Effector memory CD4-positive, alpha-beta T cell (primary cell): ENCODE data around the gene RAB33A.

Source experiments
- DNase-seq, 3 donors: peaks; one replicate each; pipeline ENCODE4 v3.0.0-alpha.2; 2020
- H3K27ac ChIP-seq: 2 replicates; pipeline ENCODE4 v1.7.0; 2013; ENCODE audit warnings: mild to moderate bottlenecking, low read length, moderate library complexity; ENCODE audit not compliant: insufficient read depth, poor library complexity, severe bottlenecking
- H3K27me3 ChIP-seq: replicated peaks from 2 replicates; pipeline ENCODE4 v1.7.0; 2013; ENCODE audit warnings: mild to moderate bottlenecking, low read length; ENCODE audit not compliant: insufficient read depth, control insufficient read depth, poor library complexity, severe bottlenecking
- H3K36me3 ChIP-seq: 2 replicates; pipeline ENCODE4 v1.7.0; 2013; ENCODE audit warnings: mild to moderate bottlenecking, low read length, moderate library complexity; ENCODE audit not compliant: control insufficient read depth, insufficient read depth
- H3K4me1 ChIP-seq: 2 replicates; pipeline ENCODE4 v1.7.0; 2013; ENCODE audit warnings: low read length, mild to moderate bottlenecking; ENCODE audit not compliant: control insufficient read depth, insufficient read depth, poor library complexity, severe bottlenecking
- H3K4me3 ChIP-seq: 2 replicates; pipeline ENCODE4 v1.7.0; 2013; ENCODE audit warnings: low read length, low read depth, mild to moderate bottlenecking; ENCODE audit not compliant: insufficient read depth, poor library complexity, severe bottlenecking
- H3K9me3 ChIP-seq: 2 replicates; pipeline ENCODE4 v1.7.0; 2013; ENCODE audit warnings: mild to moderate bottlenecking, low read length, moderate library complexity; ENCODE audit not compliant: control insufficient read depth
- total RNA-seq, 3 donors: gene quantifications; one replicate each; lab custom pipeline; 2026; lab: John Stamatoyannopoulos, UW

RAB33A gene
- total RNA-seq = 2.2 to 3.3 (median 3.1) reads per million in 3 donors

GRCh38 chrX:130171446-130172126 is at the start of gene RAB33A:
Gene RAB33A (plus strand): TSS chrX:130171962. CDS start chrX:130172063, 101 bp downstream.
- Histone ChIP-seq H3K36me3 (no peaks in the 10 kb centered on the region), H3K4me3 (peak within 1 kb of the TSS; percentile 56), H3K27ac (peak within 1 kb of the TSS; percentile 43), H3K27me3 (no peaks in the 10 kb centered on the region), H3K9me3 (no peaks in the 10 kb centered on the region), H3K4me1 (peaks cover 9% of the 10 kb centered on the region)
- DNase-seq = peak in 2 of 3 donors; percentile 10 to 27

GRCh38 chrX:130124577-130124976 is 47.2 kb upstream of the RAB33A start:
- Histone ChIP-seq H3K9me3 (no peaks in the 10 kb centered on the region), H3K27ac (no peak overlapping the region), H3K4me1 (peaks cover 4% of the 10 kb centered on the region), H3K4me3 (no peak overlapping the region), H3K27me3 (no peaks in the 10 kb centered on the region), H3K36me3 (no peaks in the 10 kb centered on the region)
- DNase-seq = no peak

GRCh38 chrX:130125091-130125874 is 46.5 kb upstream of the RAB33A start:
- H3K27ac ChIP-seq = no peak overlapping the region
- peaks cover 1% of the 10 kb centered on the region for H3K4me1 ChIP-seq
- no peaks in the 10 kb centered on the region for H3K9me3 ChIP-seq
- peaks cover 4% of the 10 kb centered on the region for H3K36me3 ChIP-seq
- no peak for DNase-seq
- H3K4me3 ChIP-seq = no peak overlapping the region
- no peaks in the 10 kb centered on the region for H3K27me3 ChIP-seq

DNA sequence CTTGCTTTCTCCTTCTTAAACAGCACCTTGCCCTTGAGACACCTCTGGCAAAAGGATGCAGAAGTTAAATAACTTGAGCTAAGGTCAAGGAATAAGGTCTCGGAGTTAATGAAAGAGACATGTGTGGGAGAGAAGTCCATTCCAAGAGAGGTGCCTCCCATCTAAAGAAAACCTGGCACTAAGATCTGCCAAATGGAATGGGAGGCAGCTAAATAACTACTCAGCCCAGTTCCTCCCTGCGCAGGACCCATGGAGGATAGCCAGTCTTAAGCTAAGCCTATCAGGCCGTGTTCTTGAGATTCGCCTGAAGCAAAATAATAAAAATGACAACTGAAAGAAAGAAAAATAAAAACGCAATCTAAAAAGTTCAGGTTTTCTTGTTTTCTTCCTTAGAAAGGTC is 40.8 kb upstream of the RAB33A start:
- peaks cover 14% of the 10 kb centered on the region for H3K36me3 ChIP-seq
- no peak for DNase-seq

DNA sequence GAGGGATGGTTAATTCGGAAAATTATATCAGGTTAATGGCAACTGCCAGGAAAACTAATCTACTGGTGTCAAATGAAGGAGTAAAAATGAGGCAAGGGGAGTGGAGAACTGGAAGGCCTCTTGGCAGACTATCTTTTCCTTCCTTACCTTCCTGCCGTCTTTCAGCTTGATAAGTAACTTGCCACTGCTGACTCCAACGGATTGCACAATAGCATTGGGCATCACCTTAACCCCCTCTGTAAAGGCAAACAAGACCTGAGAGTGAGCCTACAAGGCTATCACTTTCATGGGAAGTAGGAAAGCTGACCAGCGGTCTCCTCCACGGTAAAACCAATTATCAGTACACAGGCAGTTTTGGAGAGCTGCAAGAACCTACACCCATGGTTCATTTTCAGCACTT is 35.3 kb upstream of the RAB33A start:
- DNase-seq = no peak
- Histone ChIP-seq H3K9me3 (no peaks in the 10 kb centered on the region), H3K4me3 (no peak overlapping the region), H3K4me1 (no peaks in the 10 kb centered on the region), H3K27me3 (no peaks in the 10 kb centered on the region), H3K27ac (no peak overlapping the region), H3K36me3 (peaks cover 11% of the 10 kb centered on the region)

More for the DNA sequence above, 40.8 kb upstream of the RAB33A start:
- H3K27ac ChIP-seq = no peak overlapping the region
- no peaks in the 10 kb centered on the region for H3K27me3 ChIP-seq
- H3K4me1 ChIP-seq = no peaks in the 10 kb centered on the region
- no peak overlapping the region for H3K4me3 ChIP-seq
- H3K9me3 ChIP-seq = no peaks in the 10 kb centered on the region

- Histone ChIP-seq H3K27me3 (no peaks in the 10 kb centered on the region), H3K4me3 (no peak overlapping the region), H3K27ac (no peak overlapping the region), H3K9me3 (no peaks in the 10 kb centered on the region), H3K4me1 (no peaks in the 10 kb centered on the region), H3K36me3 (peaks cover 11% of the 10 kb centered on the region)
- DNase-seq = no peak
These were observed 34.8 kb upstream of the RAB33A start for GRCh38 chrX:130136961-130137360.

DNA sequence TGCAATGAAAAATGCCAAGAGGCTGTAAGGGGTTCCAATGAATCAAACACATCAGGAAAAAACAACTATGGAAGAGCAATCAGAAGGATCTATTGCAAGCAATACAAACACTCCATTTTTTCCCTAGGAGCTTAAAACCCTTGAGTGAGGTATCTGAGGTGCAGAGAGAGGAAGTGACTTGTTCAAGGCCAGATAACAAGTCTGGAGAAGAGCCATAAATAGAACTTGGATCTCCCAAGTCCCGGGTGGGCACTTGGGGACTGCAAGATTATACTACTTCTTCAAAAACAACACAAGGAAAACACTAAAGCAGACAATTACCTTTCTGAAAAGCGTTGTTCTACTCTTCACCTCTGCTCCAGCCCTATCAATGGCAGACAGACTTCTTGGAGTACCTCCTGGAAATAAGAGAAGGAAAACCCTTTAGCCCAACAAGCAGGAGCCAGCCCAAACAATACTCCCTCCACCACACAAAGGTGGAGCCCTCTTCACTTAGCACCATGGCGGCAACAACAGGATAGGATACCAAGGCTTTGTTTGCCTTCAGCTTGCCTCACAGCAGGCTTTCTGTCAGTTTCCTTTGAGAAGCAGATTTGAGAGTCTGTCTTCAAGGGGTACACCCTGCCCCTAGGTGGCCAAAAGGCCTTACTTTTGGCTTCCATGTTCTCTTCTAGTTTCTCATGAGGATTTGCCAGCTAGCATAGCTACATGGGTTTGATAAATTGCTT is 32.1 kb upstream of the RAB33A start:
- no peaks in the 10 kb centered on the region for H3K9me3 ChIP-seq
- no peak for DNase-seq
- H3K27ac ChIP-seq = no peak overlapping the region
- no peaks in the 10 kb centered on the region for H3K4me1 ChIP-seq
- peaks cover 11% of the 10 kb centered on the region for H3K36me3 ChIP-seq
- no peaks in the 10 kb centered on the region for H3K27me3 ChIP-seq
- H3K4me3 ChIP-seq = no peak overlapping the region

- no peak overlapping the region for H3K27ac ChIP-seq
- H3K4me3 ChIP-seq = no peak overlapping the region
- H3K36me3 ChIP-seq = peaks cover 14% of the 10 kb centered on the region
- H3K4me1 ChIP-seq = no peaks in the 10 kb centered on the region
- no peaks in the 10 kb centered on the region for H3K27me3 ChIP-seq
- DNase-seq = no peak
- H3K9me3 ChIP-seq = no peaks in the 10 kb centered on the region
These were observed 27.3 kb upstream of the RAB33A start for GRCh38 chrX:130144509-130144908.

- no peaks in the 10 kb centered on the region for H3K27me3 ChIP-seq
- no peaks in the 10 kb centered on the region for H3K9me3 ChIP-seq
- no peaks in the 10 kb centered on the region for H3K4me1 ChIP-seq
- DNase-seq = no peak
- H3K36me3 ChIP-seq = peaks cover 14% of the 10 kb centered on the region
- no peak overlapping the region for H3K4me3 ChIP-seq
- H3K27ac ChIP-seq = no peak overlapping the region
These were observed 26.6 kb upstream of the RAB33A start for GRCh38 chrX:130145123-130145522.
